HG03135 (cell line): ENCODE measurements around the gene ISCA1.

Source experiments
- ATAC-seq: cut with Tn5 transposase; IDR thresholded peaks from one replicate; pipeline ENCODE4 v1.9.1; 2021; ENCODE audit warnings: mild to moderate bottlenecking, moderate library complexity; ENCODE audit not compliant: unreplicated experiment

The ISCA1 gene

GRCh38 chr9:86286278-86286677 is 3.9 kb upstream of the ISCA1 start:
- no peak for ATAC-seq

GRCh38 chr9:86285261-86285660 is 2.9 kb upstream of the ISCA1 start:
- no peak for ATAC-seq

- peak; percentile 7 for ATAC-seq
Observed at GRCh38 chr9:86282979-86283535, 719 bp upstream of the ISCA1 start.

GRCh38 chr9:86281593-86282076 is 703 bp downstream of the ISCA1 start:
- ATAC-seq, result peak; percentile 31

GRCh38 chr9:86280580-86280979 is 1.8 kb downstream of the ISCA1 start:
- ATAC-seq, result no peak

- no peak for ATAC-seq
Observed at GRCh38 chr9:86279839-86280238, 2.5 kb downstream of the ISCA1 start.

- ATAC-seq, result no peak
Observed at GRCh38 chr9:86277072-86277471, 5.3 kb downstream of the ISCA1 start.

GRCh38 chr9:86275962-86276361 is 6.4 kb downstream of the ISCA1 start:
- ATAC-seq, result no peak

GRCh38 chr9:86274821-86275643 is 7.3 kb downstream of the ISCA1 start:
- no peak for ATAC-seq

- ATAC-seq, result no peak
Observed at GRCh38 chr9:86272221-86272620, 10.1 kb downstream of the ISCA1 start.

- no peak for ATAC-seq
Observed at GRCh38 chr9:86263876-86264275, 18.5 kb downstream of the ISCA1 start.

- ATAC-seq, result no peak
Observed at GRCh38 chr9:86262492-86262891, 19.8 kb downstream of the ISCA1 start.

GRCh38 chr9:86259557-86259956 is 22.8 kb downstream of the ISCA1 start, which contains the start of gene C9orf153:
Gene C9orf153 (minus strand): TSS chr9:86259657. CDS start chr9:86229603, 30,054 bp downstream.
- no peak for ATAC-seq

GRCh38 chr9:86257391-86257790 is 24.9 kb downstream of the ISCA1 start:
- no peak for ATAC-seq

GRCh38 chr9:86256653-86257052 is 25.7 kb downstream of the ISCA1 start:
- ATAC-seq, result no peak

- no peak for ATAC-seq
Observed at GRCh38 chr9:86253577-86253976, 28.8 kb downstream of the ISCA1 start.

GRCh38 chr9:86252870-86253269 is 29.5 kb downstream of the ISCA1 start:
- no peak for ATAC-seq

- no peak for ATAC-seq
Observed at GRCh38 chr9:86250123-86250522, 32.2 kb downstream of the ISCA1 start.

GRCh38 chr9:86248746-86249145 is 33.6 kb downstream of the ISCA1 start:
- ATAC-seq, result no peak

GRCh38 chr9:86246752-86247161 is 35.6 kb downstream of the ISCA1 start:
- peak; percentile 88 for ATAC-seq

- ATAC-seq, result no peak
Observed at GRCh38 chr9:86242071-86242470, 40.3 kb downstream of the ISCA1 start.

- ATAC-seq, result no peak
Observed at GRCh38 chr9:86241216-86241615, 41.1 kb downstream of the ISCA1 start.
